Liver (tissue), 9 donors: ENCODE measurements around the gene MUC13. TPM values are rescaled to one million over a fixed set of nuclear protein-coding genes. Genes with fewer than 3 reads are reported as not detected.

Experiments
- DNase-seq: peaks from one replicate; pipeline ENCODE4 v3.0.0-alpha.2; 2017; ENCODE audit warnings: low spot score
- H3K27ac ChIP-seq, 2 donors: one replicate each; pipeline ENCODE4 v1.7.0; 2013; ENCODE audit warnings: inconsistent platforms in 2 of 2, low read length in 2 of 2, control low read depth in 1 of 2, low read depth in 1 of 2, mild to moderate bottlenecking in 1 of 2
- H3K27me3 ChIP-seq, 4 donors: one replicate each; pipeline versions ENCODE4 v1.6.1 to v1.7.0; 2013; ENCODE audit warnings: low read length in 3 of 4, inconsistent platforms in 1 of 4, mild to moderate bottlenecking in 1 of 4, moderate library complexity in 1 of 4; ENCODE audit not compliant: control insufficient read depth in 4 of 4, insufficient read depth in 4 of 4
- H3K36me3 ChIP-seq, 4 donors: one replicate each; pipeline versions ENCODE4 v1.6.1 to v1.7.0; 2013; ENCODE audit warnings: low read length in 3 of 4, mild to moderate bottlenecking in 3 of 4, low read depth in 1 of 4, moderate library complexity in 1 of 4; ENCODE audit not compliant: control insufficient read depth in 4 of 4, insufficient read depth in 3 of 4
- H3K4me1 ChIP-seq, 4 donors: one replicate each; pipeline versions ENCODE4 v1.6.1 to v1.7.0; 2013; ENCODE audit warnings: low read length in 3 of 4, mild to moderate bottlenecking in 3 of 4, moderate library complexity in 1 of 4; ENCODE audit not compliant: control insufficient read depth in 4 of 4, insufficient read depth in 4 of 4
- H3K4me3 ChIP-seq, 3 donors: one replicate each; pipeline versions ENCODE4 v1.6.1 to v1.7.0; 2013; ENCODE audit warnings: low read length in 3 of 3, control low read depth in 1 of 3, low read depth in 1 of 3, mild to moderate bottlenecking in 1 of 3
- H3K9ac ChIP-seq, 2 donors: one replicate each; pipeline ENCODE4 v1.7.0; 2013; ENCODE audit warnings: low read length in 2 of 2, mild to moderate bottlenecking in 2 of 2, moderate library complexity in 2 of 2, control low read depth in 1 of 2, low read depth in 1 of 2
- H3K9me3 ChIP-seq, 4 donors: one replicate each; pipeline versions ENCODE4 v1.6.1 to v1.7.0; 2013; ENCODE audit warnings: low read length in 3 of 4; ENCODE audit not compliant: control insufficient read depth in 4 of 4
- ATF3 ChIP-seq: IDR thresholded peaks from 2 replicates; pipeline ENCODE4 v1.6.1; 2016; ENCODE audit warnings: antibody characterized with exemption
- CTCF ChIP-seq: fragments of 150-350 bp; IDR thresholded peaks from 2 replicates; pipeline ENCODE4 v1.5.1; 2017; ENCODE audit warnings: improper control_type of control experiment, low read depth, low read length; ENCODE audit not compliant: missing input control
- EGR1 ChIP-seq, 2 donors: IDR thresholded peaks; 2 replicates each; pipeline ENCODE4 v1.6.1; 2016 to 2018; ENCODE audit warnings: antibody characterized with exemption in 2 of 2, low read depth in 2 of 2
- FOXA1 ChIP-seq: IDR thresholded peaks from 2 replicates; pipeline ENCODE4 v1.6.1; 2016; ENCODE audit warnings: antibody characterized with exemption
- FOXA2 ChIP-seq: IDR thresholded peaks from 2 replicates; pipeline ENCODE4 v1.6.1; 2016; ENCODE audit warnings: antibody characterized with exemption
- GABPA ChIP-seq, 2 donors: IDR thresholded peaks in 1 of 2; conservative IDR thresholded peaks in 1 of 2; 2 replicates each; pipeline ENCODE4 v1.6.1; 2016; ENCODE audit warnings: antibody characterized with exemption in 2 of 2, mild to moderate bottlenecking in 1 of 2, moderate library complexity in 1 of 2
- HNF4A ChIP-seq, 2 donors: conservative IDR thresholded peaks; 2 replicates each; pipeline ENCODE4 v1.6.1; 2016; ENCODE audit warnings: antibody characterized with exemption in 2 of 2, mild to moderate bottlenecking in 2 of 2
- HNF4G ChIP-seq: IDR thresholded peaks from 2 replicates; pipeline ENCODE4 v1.6.1; 2016; ENCODE audit warnings: antibody characterized with exemption
- JUND ChIP-seq, 2 donors: IDR thresholded peaks; 2 replicates each; pipeline ENCODE4 v1.6.1; 2016; ENCODE audit warnings: antibody characterized with exemption in 2 of 2
- MAX ChIP-seq: IDR thresholded peaks from 2 replicates; pipeline ENCODE4 v1.6.1; 2016; ENCODE audit warnings: antibody characterized with exemption
- NR2F2 ChIP-seq: IDR thresholded peaks from 2 replicates; pipeline ENCODE4 v1.6.1; 2016; ENCODE audit warnings: antibody characterized with exemption
- RAD21 ChIP-seq, 2 donors: IDR thresholded peaks; 2 replicates each; pipeline ENCODE4 v1.6.1; 2016; ENCODE audit warnings: antibody characterized with exemption in 2 of 2, mild to moderate bottlenecking in 2 of 2
- REST ChIP-seq: IDR thresholded peaks from 2 replicates; pipeline ENCODE4 v1.6.1; 2016; ENCODE audit warnings: antibody characterized with exemption, mild to moderate bottlenecking
- RXRA ChIP-seq, 2 donors: IDR thresholded peaks; 2 replicates each; pipeline ENCODE4 v1.6.1; 2017 to 2018; ENCODE audit warnings: antibody characterized with exemption in 2 of 2, mild to moderate bottlenecking in 1 of 2
- SP1 ChIP-seq: IDR thresholded peaks from 2 replicates; pipeline ENCODE4 v1.6.1; 2018; ENCODE audit warnings: antibody characterized with exemption, mild to moderate bottlenecking
- TAF1 ChIP-seq: conservative IDR thresholded peaks from 2 replicates; pipeline ENCODE4 v1.6.1; 2016; ENCODE audit warnings: antibody characterized with exemption, mild to moderate bottlenecking
- YY1 ChIP-seq: IDR thresholded peaks from 2 replicates; pipeline ENCODE4 v1.6.1; 2016; ENCODE audit warnings: antibody characterized with exemption, mild to moderate bottlenecking
- ZBTB33 ChIP-seq: IDR thresholded peaks from 2 replicates; pipeline ENCODE4 v1.6.1; 2016; ENCODE audit warnings: antibody characterized with exemption
- WGBS: extraction: QIAGEN DNeasy Blood & Tissue Kit; methylation state at CpG from one replicate; pipeline ENCODE4 v1.1.7; 2013; 5-methylcytosine and 5-hydroxymethylcytosine counted together
- polyA plus RNA-seq, 2 donors: library from polyadenylated mRNA; stranded (reverse) in 1 of 2; unstranded in 1 of 2; fragments of 200-250 nt in 1 of 2; fragments of >200 nt in 1 of 2; fragmentation: Nextera tagmentation in 1 of 2; extraction: Ambion mirVana in 1 of 2; gene quantifications; one replicate each; pipeline versions ENCODE4 v1.2.1 to v1.2.3, GENCODE V29; 2013 to 2015
- total RNA-seq, 2 donors: library from RNA; depleted of rRNA; stranded (reverse); fragments of >200 nt; gene quantifications; one replicate each; pipeline ENCODE4 v1.2.3, GENCODE V29; 2014
- donor health status: healthy.
- donor health status: healthy.
- donor health status: healthy.
- donor health status: healthy.
- donor health status: healthy.

The MUC13 gene
- total and polyA plus RNA-seq, 4 donors = under 0.01 to 0.45 TPM; not detected in 2

GRCh38 chr3:124882816-124883747, 51.5 kb downstream of the MUC13 start:
- H3K36me3 ChIP-seq = no peaks in the 10 kb centered on the region
- no peak overlapping the region for H3K27ac ChIP-seq
- peaks cover 5 to 24% (median 19%) of the 10 kb centered on the region in 4 donors for H3K4me1 ChIP-seq
- WGBS = 89% methylated on average over 13 of the region's 13 CpGs
- H3K9me3 ChIP-seq = no peaks in the 10 kb centered on the region
- no peak overlapping the region for H3K9ac ChIP-seq
- TF ChIP-seq TAF1 (no peak), HNF4G (no peak), RXRA (IDR thresholded peaks at IDR 0.05) (no peak), FOXA1 (no peak), YY1 (no peak), SP1 (no peak), HNF4A (conservative IDR thresholded peaks at IDR 0.05) (no peak), ZBTB33 (no peak), JUND (IDR thresholded peaks at IDR 0.05) (no peak), GABPA (IDR thresholded peaks at IDR 0.05 in 1 of 2, conservative IDR thresholded peaks at IDR 0.05 in 1 of 2) (no peak), ATF3 (no peak)
- no peak for DNase-seq
- no peaks in the 10 kb centered on the region for H3K27me3 ChIP-seq
- no peak overlapping the region for H3K4me3 ChIP-seq

GRCh38 chr3:124881976-124882697, 52.4 kb downstream of the MUC13 start:
- Histone ChIP-seq H3K4me1 (peaks cover 6 to 26% (median 23%) of the 10 kb centered on the region in 4 donors), H3K9ac (no peak overlapping the region), H3K9me3 (no peaks in the 10 kb centered on the region), H3K36me3 (no peaks in the 10 kb centered on the region), H3K27ac (no peak overlapping the region), H3K4me3 (no peak overlapping the region), H3K27me3 (no peaks in the 10 kb centered on the region)
- 94% methylated on average over 11 of the region's 11 CpGs for WGBS
- no peak for DNase-seq
- no peak for TF ChIP-seq NR2F2
- no peak for TF ChIP-seq MAX
- no peak for TF ChIP-seq SP1
- no peak for TF ChIP-seq ATF3
- no peak for TF ChIP-seq YY1
- no peak for TF ChIP-seq JUND (IDR thresholded peaks at IDR 0.05)
- no peak for TF ChIP-seq REST
- no peak for TF ChIP-seq HNF4A (conservative IDR thresholded peaks at IDR 0.05)
- TF ChIP-seq RXRA (IDR thresholded peaks at IDR 0.05) = no peak
- no peak for TF ChIP-seq FOXA2
- TF ChIP-seq HNF4G = no peak
- no peak for TF ChIP-seq CTCF
- TF ChIP-seq GABPA (IDR thresholded peaks at IDR 0.05 in 1 of 2, conservative IDR thresholded peaks at IDR 0.05 in 1 of 2) = no peak
- TF ChIP-seq EGR1 (IDR thresholded peaks at IDR 0.05; ENCODE audit: low read depth in 2 of 2) = no peak
- TF ChIP-seq TAF1 = no peak
- no peak for TF ChIP-seq RAD21 (IDR thresholded peaks at IDR 0.05)
